HEK293 (cell line): Measurements from ENCODE around the gene RFX2.

Experiments used
- CTCF ChIA-PET: fragments of 350-600 bp; formaldehyde crosslinking; extraction: SDS; loops from one replicate; lab custom pipeline; 2021; ENCODE audit warnings: antibody characterized with exemption; lab: Yijun Ruan, JAX
- POLR2A ChIA-PET: fragments of 300-600 bp; formaldehyde crosslinking; extraction: SDS; loops from one replicate; lab custom pipeline; 2020; ENCODE audit warnings: antibody characterized with exemption, inconsistent platforms; lab: Yijun Ruan, JAX
- H3K27ac ChIP-seq: fragments of 200-500 bp; sonication (Bioruptor generic); 2 replicates; pipeline ENCODE4 v1.5.1; 2014; ENCODE audit warnings: low read depth, low read length, control low read depth, inconsistent platforms; ENCODE audit errors: extremely low read depth
- H3K36me3 ChIP-seq, 2 experiments: fragments of 200-500 bp in 1 of 2; sonication (Bioruptor generic) in 1 of 2; 1 replicate in 1 of 2; 2 replicates in 1 of 2; pipeline ENCODE4 v1.5.1; 2014 to 2017; ENCODE audit warnings: inconsistent platforms in 2 of 2, low read length in 2 of 2; ENCODE audit not compliant: control insufficient read depth in 2 of 2, insufficient read depth in 1 of 2
- H3K4me1 ChIP-seq: fragments of 200-500 bp; sonication (Bioruptor generic); 2 replicates; pipeline ENCODE4 v1.5.1; 2014; ENCODE audit warnings: mild to moderate bottlenecking, low read length, inconsistent platforms; ENCODE audit not compliant: control insufficient read depth, insufficient read depth
- H3K4me3 ChIP-seq: 2 replicates; pipeline ENCODE4 v1.5.1; 2011; ENCODE audit warnings: low read depth, mild to moderate bottlenecking, control low read depth, low read length, moderate library complexity
- H3K9me3 ChIP-seq: fragments of 200-500 bp; sonication (Bioruptor generic); 2 replicates; pipeline ENCODE4 v1.5.1; 2014; ENCODE audit warnings: low read depth, low read length, inconsistent platforms; ENCODE audit not compliant: control insufficient read depth, insufficient read depth
- EGR2 ChIP-seq: fragments of 450-650 bp; formaldehyde crosslinking; IDR thresholded peaks from 2 replicates; pipeline ENCODE4 v1.5.1; 2016; ENCODE audit warnings: low read depth, missing biosample characterization, missing genetic modification characterization
- ELK4 ChIP-seq: IDR thresholded peaks from 2 replicates; pipeline ENCODE4 v1.6.1; 2011; ENCODE audit warnings: mild to moderate bottlenecking, low read depth, low read length, borderline replicate concordance
- GFI1B ChIP-seq: fragments of 450-650 bp; formaldehyde crosslinking; IDR thresholded peaks from 2 replicates; pipeline ENCODE4 v1.5.1; 2016; ENCODE audit warnings: missing biosample characterization, missing genetic modification characterization
- KLF9 ChIP-seq: fragments of 450-650 bp; formaldehyde crosslinking; IDR thresholded peaks from 2 replicates; pipeline ENCODE4 v1.5.1; 2016; ENCODE audit warnings: missing biosample characterization, missing genetic modification characterization, low read depth
- ZBTB11 ChIP-seq: fragments of 450-650 bp; formaldehyde crosslinking; conservative IDR thresholded peaks from 2 replicates; pipeline ENCODE4 v1.5.1; 2016; ENCODE audit warnings: low read depth, missing biosample characterization, missing genetic modification characterization
- ZBTB20 ChIP-seq: fragments of 450-650 bp; formaldehyde crosslinking; IDR thresholded peaks from 2 replicates; pipeline ENCODE4 v1.5.1; 2016; ENCODE audit warnings: missing biosample characterization, missing genetic modification characterization
- ZFHX2 ChIP-seq: fragments of 450-650 bp; formaldehyde crosslinking; conservative IDR thresholded peaks from 2 replicates; pipeline ENCODE4 v1.5.1; 2016; ENCODE audit warnings: missing biosample characterization, missing genetic modification characterization
- ZFP3 ChIP-seq: fragments of 450-650 bp; formaldehyde crosslinking; IDR thresholded peaks from 2 replicates; pipeline ENCODE4 v1.5.1; 2016; ENCODE audit warnings: low read depth, missing biosample characterization, missing genetic modification characterization
- ZNF121 ChIP-seq: fragments of 450-650 bp; formaldehyde crosslinking; IDR thresholded peaks from 2 replicates; pipeline ENCODE4 v1.5.1; 2016; ENCODE audit warnings: missing biosample characterization, missing genetic modification characterization
- ZNF169 ChIP-seq: fragments of 450-650 bp; formaldehyde crosslinking; IDR thresholded peaks from 2 replicates; pipeline ENCODE4 v1.5.1; 2016; ENCODE audit warnings: missing biosample characterization, missing genetic modification characterization
- ZNF274 ChIP-seq, 2 experiments: fragments of 200-500 bp in 1 of 2; fragments of 450-650 bp in 1 of 2; sonication (Bioruptor generic) in 1 of 2; formaldehyde crosslinking in 1 of 2; IDR thresholded peaks; 2 replicates each; pipeline versions ENCODE4 v1.5.1 to v1.6.1; 2014 to 2016; ENCODE audit warnings: borderline replicate concordance in 1 of 2, inconsistent platforms in 1 of 2, low read length in 1 of 2, missing biosample characterization in 1 of 2, missing genetic modification characterization in 1 of 2
- ZNF610 ChIP-seq: fragments of 450-650 bp; formaldehyde crosslinking; IDR thresholded peaks from 2 replicates; pipeline ENCODE4 v1.5.1; 2016; ENCODE audit warnings: missing biosample characterization, missing genetic modification characterization, borderline replicate concordance
- ZNF654 ChIP-seq: fragments of 450-650 bp; formaldehyde crosslinking; IDR thresholded peaks from 2 replicates; pipeline ENCODE4 v1.5.1; 2016; ENCODE audit warnings: low read depth, missing biosample characterization, missing genetic modification characterization
- ZNF837 ChIP-seq: fragments of 450-650 bp; formaldehyde crosslinking; IDR thresholded peaks from 2 replicates; pipeline ENCODE4 v1.5.1; 2016; ENCODE audit warnings: missing biosample characterization, missing genetic modification characterization
- ZSCAN18 ChIP-seq: fragments of 450-650 bp; formaldehyde crosslinking; IDR thresholded peaks from 2 replicates; pipeline ENCODE4 v1.5.1; 2016; ENCODE audit warnings: missing biosample characterization, missing genetic modification characterization
- ZXDB ChIP-seq: fragments of 450-650 bp; formaldehyde crosslinking; IDR thresholded peaks from 2 replicates; pipeline ENCODE4 v1.5.1; 2016; ENCODE audit warnings: missing biosample characterization, missing genetic modification characterization
- TF ChIP-seq, protein P1 (sequence below): fragments of 450-650 bp; formaldehyde crosslinking; IDR thresholded peaks from 2 replicates; pipeline ENCODE4; 2016; ENCODE audit warnings: missing biosample characterization, missing genetic modification characterization
- TF ChIP-seq, protein P2 (sequence below): fragments of 450-650 bp; formaldehyde crosslinking; IDR thresholded peaks from 2 replicates; pipeline ENCODE4 v1.5.1; 2016; ENCODE audit warnings: missing biosample characterization, missing genetic modification characterization
- TF ChIP-seq, protein P3 (sequence below): fragments of 450-650 bp; formaldehyde crosslinking; IDR thresholded peaks from 2 replicates; pipeline ENCODE4 v1.5.1; 2016; ENCODE audit warnings: missing biosample characterization, missing genetic modification characterization, borderline replicate concordance

Gene RFX2

GRCh38 chr19:6033744-6034264 is 76.5 kb downstream of the RFX2 start:
- no peak overlapping the region for H3K27ac ChIP-seq
- H3K9me3 ChIP-seq, result no peaks in the 10 kb centered on the region
- CTCF ChIA-PET, result interaction anchor here (0.8 to 2.9 kb wide), 5 partner anchors 12 to 99 kb away, joined by 3 to 23 read pairs (median 3); no protein-coding TSS in a partner anchor
- H3K4me1 ChIP-seq, result no peaks in the 10 kb centered on the region
- POLR2A ChIA-PET, result interaction anchor here (0.6 kb wide), 1 partner anchor 1091 kb away, joined by 3 read pairs; no protein-coding TSS in a partner anchor
- peak; percentile 71; the same call in 1 of the 2 replicates for TF ChIP-seq EGR2
- TF ChIP-seq ZFP3 (tag by site-specific recombination), result no peak
- TF ChIP-seq ZXDB (tag by site-specific recombination), result no peak
- TF ChIP-seq, all 188 proteins: peak for 1
- Histone ChIP-seq H3K36me3 (no peaks in the 10 kb centered on the region), H3K4me3 (no peak overlapping the region)

DNA sequence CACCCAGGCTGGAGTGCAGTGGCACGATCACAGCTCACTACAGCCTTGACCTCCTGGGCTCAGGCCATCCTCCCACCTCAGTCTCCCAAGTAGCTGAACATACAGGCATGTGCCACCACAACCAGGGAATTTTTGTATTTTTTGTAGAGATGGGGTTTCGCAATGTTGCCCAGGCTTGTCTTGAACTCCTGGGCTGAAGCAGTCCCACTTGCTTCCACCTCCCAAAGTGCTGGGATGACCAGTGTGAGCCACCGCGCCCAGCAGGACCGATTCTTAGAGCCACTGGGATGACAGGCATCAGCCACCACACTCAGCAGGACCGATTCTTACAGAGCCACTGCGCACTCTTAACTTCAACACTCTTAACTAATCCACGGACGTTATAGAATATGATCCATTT is 77.5 kb downstream of the RFX2 start:
- Histone ChIP-seq H3K4me1 (no peaks in the 10 kb centered on the region), H3K36me3 (no peaks in the 10 kb centered on the region), H3K9me3 (no peaks in the 10 kb centered on the region), H3K27ac (no peak overlapping the region), H3K4me3 (no peak overlapping the region)
- ChIA-PET CTCF (interaction anchor here (0.6 to 2.9 kb wide), 3 partner anchors 11 to 674 kb away, joined by 3 to 23 read pairs (median 4); no protein-coding TSS in a partner anchor), POLR2A (no interaction called here)
- TF ChIP-seq ZFHX2 (tag by site-specific recombination) (no peak), ZBTB20 (no peak), ZNF274 (IDR thresholded peaks at IDR 0.05; ENCODE audit: low read length) (no peak), ZNF274 (tag by site-specific recombination; IDR thresholded peaks at IDR 0.05; ENCODE audit: borderline replicate concordance) (no peak), ZNF654 (tag by site-specific recombination) (no peak), ZNF169 (no peak), ZNF837 (tag by site-specific recombination) (no peak), ZNF610 (no peak), ZBTB11 (tag by site-specific recombination) (no peak), GFI1B (tag by site-specific recombination) (no peak), KLF9 (no peak), ZSCAN18 (tag by site-specific recombination) (no peak), ELK4 (no peak), ZNF121 (tag by site-specific recombination) (no peak)
- TF ChIP-seq, protein P1, sequence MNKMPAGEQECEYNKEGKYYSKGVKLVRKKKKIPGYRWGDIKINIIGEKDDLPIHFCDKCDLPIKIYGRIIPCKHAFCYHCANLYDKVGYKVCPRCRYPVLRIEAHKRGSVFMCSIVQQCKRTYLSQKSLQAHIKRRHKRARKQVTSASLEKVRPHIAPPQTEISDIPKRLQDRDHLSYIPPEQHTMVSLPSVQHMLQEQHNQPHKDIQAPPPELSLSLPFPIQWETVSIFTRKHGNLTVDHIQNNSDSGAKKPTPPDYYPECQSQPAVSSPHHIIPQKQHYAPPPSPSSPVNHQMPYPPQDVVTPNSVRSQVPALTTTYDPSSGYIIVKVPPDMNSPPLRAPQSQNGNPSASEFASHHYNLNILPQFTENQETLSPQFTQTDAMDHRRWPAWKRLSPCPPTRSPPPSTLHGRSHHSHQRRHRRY (tag by site-specific recombination), result no peak
- TF ChIP-seq, protein P2, sequence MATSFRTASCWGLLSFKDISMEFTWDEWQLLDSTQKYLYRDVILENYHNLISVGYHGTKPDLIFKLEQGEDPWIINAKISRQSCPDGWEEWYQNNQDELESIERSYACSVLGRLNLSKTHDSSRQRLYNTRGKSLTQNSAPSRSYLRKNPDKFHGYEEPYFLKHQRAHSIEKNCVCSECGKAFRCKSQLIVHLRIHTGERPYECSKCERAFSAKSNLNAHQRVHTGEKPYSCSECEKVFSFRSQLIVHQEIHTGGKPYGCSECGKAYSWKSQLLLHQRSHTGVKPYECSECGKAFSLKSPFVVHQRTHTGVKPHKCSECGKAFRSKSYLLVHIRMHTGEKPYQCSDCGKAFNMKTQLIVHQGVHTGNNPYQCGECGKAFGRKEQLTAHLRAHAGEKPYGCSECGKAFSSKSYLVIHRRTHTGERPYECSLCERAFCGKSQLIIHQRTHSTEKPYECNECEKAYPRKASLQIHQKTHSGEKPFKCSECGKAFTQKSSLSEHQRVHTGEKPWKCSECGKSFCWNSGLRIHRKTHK, result no peak
- TF ChIP-seq, protein P3, sequence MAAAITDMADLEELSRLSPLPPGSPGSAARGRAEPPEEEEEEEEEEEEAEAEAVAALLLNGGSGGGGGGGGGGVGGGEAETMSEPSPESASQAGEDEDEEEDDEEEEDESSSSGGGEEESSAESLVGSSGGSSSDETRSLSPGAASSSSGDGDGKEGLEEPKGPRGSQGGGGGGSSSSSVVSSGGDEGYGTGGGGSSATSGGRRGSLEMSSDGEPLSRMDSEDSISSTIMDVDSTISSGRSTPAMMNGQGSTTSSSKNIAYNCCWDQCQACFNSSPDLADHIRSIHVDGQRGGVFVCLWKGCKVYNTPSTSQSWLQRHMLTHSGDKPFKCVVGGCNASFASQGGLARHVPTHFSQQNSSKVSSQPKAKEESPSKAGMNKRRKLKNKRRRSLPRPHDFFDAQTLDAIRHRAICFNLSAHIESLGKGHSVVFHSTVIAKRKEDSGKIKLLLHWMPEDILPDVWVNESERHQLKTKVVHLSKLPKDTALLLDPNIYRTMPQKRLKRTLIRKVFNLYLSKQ (tag by site-specific recombination), result no peak
